ENCODE data around the gene CERS6. TPM values are rescaled to one million over a fixed set of nuclear protein-coding genes. Genes with fewer than 3 reads are reported as not detected.

Gene CERS6
- total RNA-seq, 4 donors from 2014 or later: 53.7 to 78.3 (median 63.8) TPM

DNA sequence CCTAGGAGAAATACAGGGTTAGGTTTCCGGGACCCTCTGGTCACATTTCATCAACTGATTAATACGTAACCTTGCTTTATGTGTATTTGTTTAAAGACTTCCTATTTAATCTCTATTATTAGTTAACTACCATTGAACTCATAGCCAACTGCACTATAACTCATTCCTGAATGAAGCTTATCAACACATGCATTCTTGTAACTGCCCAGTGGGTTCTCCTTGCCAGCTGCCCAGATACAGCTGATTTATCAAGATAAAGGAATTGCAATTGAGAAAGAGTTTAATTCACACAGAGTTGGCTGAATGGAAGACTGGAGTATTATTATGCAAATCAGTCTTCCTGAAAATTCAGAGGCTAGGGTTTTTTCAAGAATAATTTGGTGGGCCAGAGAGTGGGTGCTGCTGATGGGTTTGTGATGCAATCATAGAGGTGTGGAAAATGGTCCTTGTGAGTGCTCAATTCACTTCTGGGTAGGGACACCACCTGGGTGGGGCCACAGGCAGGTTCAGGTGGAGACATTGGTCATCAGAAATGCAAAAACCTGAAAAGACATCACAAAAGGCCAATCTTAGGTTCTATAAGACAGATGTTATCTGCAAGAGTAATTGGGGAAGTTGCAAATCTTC is 325.2 kb downstream of the CERS6 start:
- DNase-seq (ENCODE audit: low spot score in 2 of 2): no peak
- intact Hi-C loops (cut with DNase I; ENCODE audit: low total_unique reads): no loop called here
- TF ChIP-seq, protein P1, sequence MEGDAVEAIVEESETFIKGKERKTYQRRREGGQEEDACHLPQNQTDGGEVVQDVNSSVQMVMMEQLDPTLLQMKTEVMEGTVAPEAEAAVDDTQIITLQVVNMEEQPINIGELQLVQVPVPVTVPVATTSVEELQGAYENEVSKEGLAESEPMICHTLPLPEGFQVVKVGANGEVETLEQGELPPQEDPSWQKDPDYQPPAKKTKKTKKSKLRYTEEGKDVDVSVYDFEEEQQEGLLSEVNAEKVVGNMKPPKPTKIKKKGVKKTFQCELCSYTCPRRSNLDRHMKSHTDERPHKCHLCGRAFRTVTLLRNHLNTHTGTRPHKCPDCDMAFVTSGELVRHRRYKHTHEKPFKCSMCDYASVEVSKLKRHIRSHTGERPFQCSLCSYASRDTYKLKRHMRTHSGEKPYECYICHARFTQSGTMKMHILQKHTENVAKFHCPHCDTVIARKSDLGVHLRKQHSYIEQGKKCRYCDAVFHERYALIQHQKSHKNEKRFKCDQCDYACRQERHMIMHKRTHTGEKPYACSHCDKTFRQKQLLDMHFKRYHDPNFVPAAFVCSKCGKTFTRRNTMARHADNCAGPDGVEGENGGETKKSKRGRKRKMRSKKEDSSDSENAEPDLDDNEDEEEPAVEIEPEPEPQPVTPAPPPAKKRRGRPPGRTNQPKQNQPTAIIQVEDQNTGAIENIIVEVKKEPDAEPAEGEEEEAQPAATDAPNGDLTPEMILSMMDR (IDR thresholded peaks at IDR 0.05): no peak
- TF ChIP-seq POLR2A (IDR thresholded peaks at IDR 0.05): no peak
- 87 to 93% methylated on average over 2 of the region's 2 CpGs for WGBS, 2 donors
- H3K4me3 ChIP-seq (ENCODE audit: low read depth, poor library complexity, severe bottlenecking): no peak overlapping the region

DNA sequence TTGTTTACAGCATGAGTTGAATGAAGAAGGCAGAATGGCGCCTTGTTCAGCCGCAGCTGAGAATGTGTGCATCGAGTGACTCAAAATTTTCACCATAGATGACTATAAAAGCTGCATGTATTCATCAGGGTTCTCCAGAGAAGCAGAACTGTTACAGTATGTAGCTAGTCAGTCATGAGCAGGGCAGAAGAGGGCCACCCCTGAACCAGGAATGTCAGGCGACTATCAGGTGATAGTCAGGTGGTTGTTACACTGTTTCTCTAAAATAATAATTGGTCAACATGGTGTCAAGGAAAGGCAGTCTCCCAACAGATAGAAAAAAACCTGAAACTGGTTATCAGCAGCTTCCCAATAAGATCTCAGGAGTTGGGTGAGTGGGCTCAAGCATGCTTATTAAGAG is 326.2 kb downstream of the CERS6 start:
- H3K4me3 ChIP-seq (ENCODE audit: low read depth, poor library complexity, severe bottlenecking): no peak overlapping the region
- WGBS, 2 donors: 90 to 96% methylated on average over 4 of the region's 4 CpGs
- TF ChIP-seq POLR2A (IDR thresholded peaks at IDR 0.05): no peak
- TF ChIP-seq, protein P1 (IDR thresholded peaks at IDR 0.05): no peak
- DNase-seq (ENCODE audit: low spot score in 2 of 2): no peak
- intact Hi-C loops (cut with DNase I; ENCODE audit: low total_unique reads): no loop called here

DNA sequence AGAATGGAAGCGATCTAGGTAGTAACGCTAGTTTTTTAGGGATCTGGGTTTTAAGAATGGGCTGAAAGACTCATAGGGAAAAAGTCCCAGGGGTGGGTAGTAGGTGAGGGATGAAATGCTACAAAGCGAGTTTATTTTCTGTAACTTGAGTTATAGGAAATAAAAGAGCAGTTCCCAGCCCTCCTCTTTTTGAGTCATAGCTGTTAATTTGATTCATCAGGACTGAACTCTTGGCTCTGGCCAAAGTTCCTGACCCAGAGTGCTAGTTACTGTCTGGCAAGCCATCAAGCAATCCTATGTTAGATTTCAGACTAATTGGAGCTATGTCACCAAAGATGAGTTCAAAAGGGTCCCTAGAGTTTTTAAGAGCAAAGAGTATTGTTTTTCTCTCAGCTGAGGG is 328.9 kb downstream of the CERS6 start:
- DNase-seq (ENCODE audit: low spot score in 2 of 2): no peak
- no peak overlapping the region for H3K4me3 ChIP-seq (ENCODE audit: low read depth, poor library complexity, severe bottlenecking)
- WGBS, 2 donors: 77 to 82% methylated on average over 3 of the region's 3 CpGs
- TF ChIP-seq POLR2A (IDR thresholded peaks at IDR 0.05): no peak
- TF ChIP-seq, protein P1 (IDR thresholded peaks at IDR 0.05): no peak
- intact Hi-C loops (cut with DNase I; ENCODE audit: low total_unique reads): no loop called here

DNA sequence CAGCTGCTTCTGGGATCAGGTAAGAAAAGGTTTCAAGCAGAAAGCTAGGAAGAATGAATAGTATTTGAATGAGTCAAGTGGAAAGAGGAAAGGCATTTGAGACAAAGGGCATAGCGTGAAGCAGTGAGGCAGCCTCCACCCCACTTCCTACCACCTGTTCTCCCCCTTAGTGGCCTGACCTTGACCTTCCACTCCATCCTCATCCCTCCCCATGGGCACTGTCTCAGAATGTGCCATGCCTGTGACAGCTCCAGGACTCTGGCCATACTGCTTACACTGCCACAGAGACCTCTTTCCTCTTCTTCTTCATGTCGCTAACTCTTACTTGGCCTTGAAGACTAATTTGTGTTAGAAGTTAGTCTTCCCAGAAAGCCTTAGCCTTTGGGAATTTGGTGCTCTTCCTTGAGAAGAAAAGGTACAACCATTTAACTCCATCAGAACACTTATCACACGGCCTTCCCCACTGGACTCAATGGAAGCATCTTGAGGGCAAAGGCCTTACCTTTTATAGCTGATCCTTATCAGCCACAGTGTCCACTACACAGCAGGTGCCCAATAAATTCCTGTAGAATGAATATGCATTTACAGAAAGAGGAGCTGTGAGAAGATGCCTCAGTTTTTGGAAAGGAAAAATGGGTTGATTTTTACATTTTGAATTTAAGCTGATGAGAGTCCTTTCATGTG is 331.2 kb downstream of the CERS6 start:
- no peak overlapping the region for H3K4me3 ChIP-seq (ENCODE audit: low read depth, poor library complexity, severe bottlenecking)
- intact Hi-C loops (cut with DNase I; ENCODE audit: low total_unique reads): no loop called here
- DNase-seq (ENCODE audit: low spot score in 2 of 2): no peak
- no peak for TF ChIP-seq POLR2A (IDR thresholded peaks at IDR 0.05)
- TF ChIP-seq, protein P1 (IDR thresholded peaks at IDR 0.05): no peak
- 89% methylated on average over 3 of the region's 3 CpGs for WGBS, 2 donors

DNA sequence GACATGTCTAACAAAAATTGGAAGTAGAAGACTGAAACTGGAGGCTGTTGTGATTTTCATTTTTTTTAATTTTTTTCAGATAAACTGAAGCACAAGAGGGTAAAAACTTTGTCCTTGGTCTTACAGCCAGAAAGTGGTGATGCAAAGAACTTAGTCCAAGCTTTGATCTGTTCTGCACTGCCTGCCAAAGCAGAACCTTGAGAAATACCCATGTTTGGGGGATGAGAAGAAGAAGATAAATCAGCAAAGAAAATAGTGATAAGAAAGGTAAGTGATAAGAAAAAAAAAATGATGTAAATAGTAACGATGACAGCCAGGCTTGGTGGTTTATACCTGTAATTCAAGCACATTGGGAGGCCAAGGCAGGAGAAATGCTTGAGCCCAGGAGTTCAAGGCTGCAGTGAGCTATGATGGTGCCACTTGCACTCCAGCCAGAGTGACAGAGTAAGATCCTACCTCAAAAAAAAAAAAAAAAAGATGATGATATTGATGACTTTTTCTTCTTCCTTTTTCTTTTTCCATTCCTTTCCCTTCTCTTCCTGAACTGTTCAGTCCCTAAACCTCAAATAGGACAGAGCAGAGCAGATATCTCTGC is 331.8 kb downstream of the CERS6 start:
- intact Hi-C loops (cut with DNase I; ENCODE audit: low total_unique reads): no loop called here
- 73 to 81% methylated on average over 1 of the region's 1 CpG for WGBS, 2 donors

More for the DNA sequence above, 331.8 kb downstream of the CERS6 start:
- DNase-seq (ENCODE audit: low spot score in 2 of 2): no peak
- no peak overlapping the region for H3K4me3 ChIP-seq (ENCODE audit: low read depth, poor library complexity, severe bottlenecking)
- no peak for TF ChIP-seq POLR2A (IDR thresholded peaks at IDR 0.05)
- TF ChIP-seq, protein P1 (IDR thresholded peaks at IDR 0.05): no peak
